Neural cell (in vitro differentiated cells): ENCODE data around the gene NAA20. TPM values are rescaled to one million over a fixed set of nuclear protein-coding genes. Genes with fewer than 3 reads are reported as not detected.

Experiments
- H2AFZ ChIP-seq: fragments of 200-600, 300-800 bp; sonication (generic), shearing (Covaris generic); 2 replicates; pipeline ENCODE4 v1.6.0; 2014; ENCODE audit warnings: low read depth, mild to moderate bottlenecking, antibody characterized with exemption, low read length, moderate library complexity
- H3F3A ChIP-seq: fragments of 200-600 bp; shearing (Covaris generic); 2 replicates; pipeline ENCODE4 v1.6.1; 2016; ENCODE audit warnings: mild to moderate bottlenecking, moderate library complexity, mixed read lengths, antibody characterized with exemption, low read length; ENCODE audit not compliant: insufficient read depth, poor library complexity, severe bottlenecking
- H3K27ac ChIP-seq: fragments of 200-600, 300-800 bp; sonication (generic), shearing (Covaris generic); 2 replicates; pipeline ENCODE4 v1.5.1; 2014; ENCODE audit warnings: mild to moderate bottlenecking, low read length, moderate library complexity
- H3K27me3 ChIP-seq: fragments of 300-800, 200-600 bp; sonication (generic), shearing (Covaris generic); 2 replicates; pipeline ENCODE4 v1.6.0; 2014; ENCODE audit warnings: mild to moderate bottlenecking, low read depth, low read length, moderate library complexity; ENCODE audit not compliant: insufficient read depth
- H3K36me3 ChIP-seq: fragments of 300-800, 200-600 bp; sonication (generic), shearing (Covaris generic); 2 replicates; pipeline ENCODE4 v1.5.1; 2014; ENCODE audit warnings: mild to moderate bottlenecking, antibody characterized with exemption, low read length, moderate library complexity; ENCODE audit not compliant: insufficient read depth
- H3K4me2 ChIP-seq: fragments of 300-800, 200-600 bp; sonication (generic), shearing (Covaris generic); 2 replicates; pipeline ENCODE4 v1.6.0; 2014; ENCODE audit warnings: mild to moderate bottlenecking, low read length
- H3K4me3 ChIP-seq: fragments of 300-800, 200-600 bp; sonication (generic), shearing (Covaris generic); 2 replicates; pipeline ENCODE4 v1.5.1; 2014; ENCODE audit warnings: mild to moderate bottlenecking, low read length, moderate library complexity
- H3K79me2 ChIP-seq: fragments of 200-600 bp; shearing (Covaris generic); replicated peaks from 2 replicates; pipeline ENCODE4 v1.6.0; 2014; ENCODE audit warnings: mild to moderate bottlenecking, low read length, moderate library complexity; ENCODE audit not compliant: insufficient read depth
- H3K9ac ChIP-seq: fragments of 300-800, 200-600 bp; sonication (generic), shearing (Covaris generic); 2 replicates; pipeline ENCODE4 v1.6.1; 2016; ENCODE audit warnings: mild to moderate bottlenecking, low read length, mixed read lengths
- H3K9me2 ChIP-seq: fragments of 200-600 bp; shearing (Covaris generic); 2 replicates; pipeline ENCODE4 v1.6.1; 2016; ENCODE audit warnings: mild to moderate bottlenecking, low read length, mixed read lengths; ENCODE audit not compliant: insufficient read depth
- H3K9me3 ChIP-seq: fragments of 200-600, 300-800 bp; sonication (generic), shearing (Covaris generic); 2 replicates; pipeline ENCODE4 v1.6.1; 2016; ENCODE audit warnings: mild to moderate bottlenecking, mixed run types, low read length, moderate library complexity, mixed read lengths
- H4K20me1 ChIP-seq: fragments of 200-600 bp; shearing (Covaris generic); 2 replicates; pipeline ENCODE4 v1.6.1; 2016; ENCODE audit warnings: mild to moderate bottlenecking, mixed run types; ENCODE audit not compliant: insufficient read depth
- CTCF ChIP-seq: fragments of 450-650 bp; IDR thresholded peaks from 2 replicates; pipeline ENCODE4 v1.5.1; 2014; ENCODE audit warnings: antibody characterized with exemption, mild to moderate bottlenecking, moderate library complexity; ENCODE audit not compliant: poor library complexity, severe bottlenecking
- EP300 ChIP-seq: fragments of 450-650 bp; conservative IDR thresholded peaks from 2 replicates; pipeline ENCODE4 v1.6.1; 2014; ENCODE audit warnings: antibody characterized with exemption, mild to moderate bottlenecking, moderate library complexity; ENCODE audit not compliant: poor library complexity, severe bottlenecking
- EZH2 ChIP-seq: fragments of 200-600, 300-800 bp; shearing (Covaris generic), sonication (generic); IDR thresholded peaks from 2 replicates; pipeline ENCODE4 v1.6.1; 2014; ENCODE audit warnings: antibody characterized with exemption, low read length, borderline replicate concordance, mild to moderate bottlenecking; ENCODE audit not compliant: insufficient read depth, poor library complexity, severe bottlenecking
- MXI1 ChIP-seq: fragments of 450-650 bp; conservative IDR thresholded peaks from 2 replicates; pipeline ENCODE4 v1.6.1; 2014; ENCODE audit warnings: antibody characterized with exemption, mild to moderate bottlenecking; ENCODE audit not compliant: poor library complexity, severe bottlenecking
- POLR2AphosphoS5 ChIP-seq: IDR thresholded peaks from 2 replicates; pipeline ENCODE4 v1.6.1; 2012
- REST ChIP-seq: IDR thresholded peaks from 2 replicates; pipeline ENCODE4 v1.6.1; 2012; ENCODE audit warnings: borderline replicate concordance
- SMC3 ChIP-seq: fragments of 450-650 bp; conservative IDR thresholded peaks from 2 replicates; pipeline ENCODE4 v1.6.1; 2014; ENCODE audit warnings: antibody characterized with exemption, mild to moderate bottlenecking, moderate library complexity; ENCODE audit not compliant: poor library complexity
- TAF1 ChIP-seq: IDR thresholded peaks from 2 replicates; pipeline ENCODE4 v1.6.1; 2012; ENCODE audit warnings: low read depth
- polyA plus RNA-seq: library from polyadenylated mRNA; depleted of rRNA; stranded (reverse); fragments of >200 nt; gene quantifications from 2 replicates; pipeline ENCODE4 v1.2.3, GENCODE V29; 2014

NAA20 gene
- polyA plus RNA-seq, 1 donor from 2014 or later: 48.9 TPM

GRCh38 chr20:20019123-20019522 is 2.0 kb downstream of the NAA20 start:
- Histone ChIP-seq H2AFZ (no peak overlapping the region), H3F3A (no peaks in the 10 kb centered on the region), H3K79me2 (peaks cover 51% of the 10 kb centered on the region), H3K9ac (no peak overlapping the region), H3K36me3 (no peaks in the 10 kb centered on the region), H4K20me1 (no peaks in the 10 kb centered on the region), H3K27ac (no peak overlapping the region), H3K4me3 (peak overlapping the region; percentile 95), H3K9me2 (no peaks in the 10 kb centered on the region), H3K27me3 (no peaks in the 10 kb centered on the region), H3K9me3 (no peaks in the 10 kb centered on the region), H3K4me2 (no peak overlapping the region)
- TF ChIP-seq POLR2AphosphoS5 (no peak), EZH2 (no peak), REST (no peak), CTCF (no peak)

GRCh38 chr20:20020908-20021307 is 3.7 kb downstream of the NAA20 start:
- Histone ChIP-seq H3K9me3 (no peaks in the 10 kb centered on the region), H3F3A (no peaks in the 10 kb centered on the region), H3K9me2 (no peaks in the 10 kb centered on the region), H3K27ac (no peak overlapping the region), H3K4me2 (no peak overlapping the region), H3K27me3 (no peaks in the 10 kb centered on the region), H2AFZ (no peak overlapping the region), H4K20me1 (no peaks in the 10 kb centered on the region), H3K36me3 (no peaks in the 10 kb centered on the region), H3K9ac (no peak overlapping the region), H3K4me3 (no peak overlapping the region), H3K79me2 (peaks cover 55% of the 10 kb centered on the region)
- TF ChIP-seq CTCF: no peak

- Histone ChIP-seq H3K9me3 (no peaks in the 10 kb centered on the region), H3K9me2 (no peaks in the 10 kb centered on the region), H3K27ac (no peak overlapping the region), H3K79me2 (peaks cover 55% of the 10 kb centered on the region), H2AFZ (no peak overlapping the region), H3F3A (no peaks in the 10 kb centered on the region), H3K27me3 (no peaks in the 10 kb centered on the region), H3K4me2 (no peak overlapping the region), H3K4me3 (no peak overlapping the region), H4K20me1 (no peaks in the 10 kb centered on the region), H3K36me3 (no peaks in the 10 kb centered on the region), H3K9ac (no peak overlapping the region)
- no peak for TF ChIP-seq CTCF
- no peak for TF ChIP-seq POLR2AphosphoS5
- TF ChIP-seq SMC3: no peak
- no peak for TF ChIP-seq TAF1
- no peak for TF ChIP-seq REST
- TF ChIP-seq MXI1: no peak
- TF ChIP-seq EP300: no peak
These were observed 4.7 kb downstream of the NAA20 start for GRCh38 chr20:20021835-20022234.
